Heart right ventricle (tissue), 16 donors: ENCODE measurements around the gene MINK1. TPM values are rescaled to one million over a fixed set of nuclear protein-coding genes. Genes with fewer than 3 reads are reported as not detected.

Source experiments
- ATAC-seq, 8 donors: fragments of 200-7000 bp; cut with Tn5 transposase; one replicate each; pipeline ENCODE4 v1.9.1; 2020; ENCODE audit warnings: mild to moderate bottlenecking in 8 of 8, moderate library complexity in 8 of 8, moderate number of reproducible peaks in 1 of 8
- DNase-seq, 2 donors: peaks; one replicate each; pipeline ENCODE4 v3.0.0-alpha.2; 2020
- H3K27ac ChIP-seq, 10 donors: fragments of 200-600 bp; sonication (generic) in 2 of 10; one replicate each; pipeline versions ENCODE4 v1.5.0 to v1.8.0; 2020 to 2022; ENCODE audit warnings: mild to moderate bottlenecking in 3 of 10
- H3K27me3 ChIP-seq, 7 donors: fragments of 200-600 bp; one replicate each; pipeline ENCODE4 v1.8.0; 2021 to 2022; ENCODE audit warnings: mild to moderate bottlenecking in 2 of 7
- H3K36me3 ChIP-seq, 9 donors: fragments of 200-600 bp; sonication (generic) in 1 of 9; one replicate each; pipeline versions ENCODE4 v1.5.0 to v1.8.0; 2020 to 2022; ENCODE audit warnings: mild to moderate bottlenecking in 2 of 9
- H3K4me1 ChIP-seq, 9 donors: fragments of 200-600 bp; sonication (generic) in 1 of 9; one replicate each; pipeline versions ENCODE4 v1.5.0 to v1.8.0; 2020 to 2022; ENCODE audit warnings: mild to moderate bottlenecking in 4 of 9
- H3K4me3 ChIP-seq, 10 donors: fragments of 200-600 bp; sonication (generic) in 2 of 10; one replicate each; pipeline versions ENCODE4 v1.5.0 to v1.8.0; 2020 to 2022; ENCODE audit warnings: mild to moderate bottlenecking in 7 of 10, moderate library complexity in 2 of 10
- H3K9me3 ChIP-seq, 11 donors: fragments of 200-600 bp in 10 of 11; sonication (generic) in 2 of 11; one replicate each; pipeline versions ENCODE4 v1.5.0 to v1.8.0; 2013 to 2022; ENCODE audit warnings: mild to moderate bottlenecking in 2 of 11, control low read depth in 1 of 11, moderate library complexity in 1 of 11
- CTCF ChIP-seq, 9 donors: fragments of 200-600 bp; sonication (generic) in 2 of 9; IDR thresholded peaks; one replicate each; pipeline versions ENCODE4 v1.5.0 to v1.8.0; 2021 to 2022; ENCODE audit warnings: antibody characterized with exemption in 9 of 9, mild to moderate bottlenecking in 5 of 9, moderate library complexity in 1 of 9
- WGBS, 2 donors: extraction: QIAGEN DNeasy Blood & Tissue Kit; methylation state at CpG; one replicate each; pipeline ENCODE4 v1.1.7; 2013; ENCODE audit warnings: inconsistent platforms in 1 of 2; 5-methylcytosine and 5-hydroxymethylcytosine counted together
- intact Hi-C, 10 donors: fragments of 100-400 bp; cut with DNase I; formaldehyde crosslinking; loops; one replicate each; pipeline versions ENCODE4 v1.11.1 to v1.14.2; 2022
- polyA plus RNA-seq, 2 donors: library from polyadenylated mRNA; stranded (reverse); fragments of 200-250 nt; gene quantifications; one replicate each; pipeline ENCODE4 v1.2.3, GENCODE V29; 2013
- total RNA-seq, 10 donors: library from RNA; stranded (reverse); fragmentation: NEBNext Ultra II Directional in 3 of 10; extraction: Animal tissue kit (Norgen Biotek cat#: 25700) in 3 of 10; gene quantifications; one replicate each; pipeline versions ENCODE4 v1.2.1 to v1.2.4, GENCODE V29; 2021 to 2023
- donor health status: Arrhythmogenic right ventricular cardiomyopathy.
- donor health status: ischemic (EF 13 %, LVEDD 7.1; RV severe dilation, severe dysfunction).
- donor health status: healthy with polysubstance abuse.
- donor health status: DM: no; HTN: yes; CAD: no.
- donor health status: DM: no; HTN: no; CAD: no.
- donor health status: ischemic (EF 25% LVEDD 6.9; RV normal size, moderate dysfunction).
- donor health status: ischemic (EF 25% LVEDD 5.7; RV mildly dilated, moderate dysfunction).
- donor health status: healthy.
- donor health status: DM: yes; HTN: yes; CAD: no.
- donor health status: Ischemic cardiomyopathy.
- donor health status: ischemic (EF 35%, LVEDD 5.7; RV mildly dilated, moderate dysfunction).
- donor health status: nonischemic (EF 11% LVEDD 7.7; RV severe dilation, severe dysfunction).
- donor health status: DM: yes; HTN: yes; CAD: no.
- donor health status: PGD.
- donor health status: ischemic (EF 29% LVEDD 5.4; RV normal size, mild dysfunction).
- donor health status: nonischemic (EF 23%, LVEDD 6.1; RV moderate dilation, normal function).

The MINK1 gene
- total and polyA plus RNA-seq, 12 donors, result 17.3 to 54.1 (median 33.5) TPM

GRCh38 chr17:4901108-4901647 lies 68.0 kb downstream of the MINK1 start:
- H3K4me3 ChIP-seq, result peak overlapping the region in 7 of 10 donors; percentile 49 to 63 (median 58)
- peak overlapping the region in 8 of 10 donors; percentile 33 to 75 (median 50) for H3K27ac ChIP-seq
- H3K36me3 ChIP-seq, result peaks cover 0 to 14% (median 6%) of the 10 kb centered on the region in 9 donors
- no peak for TF ChIP-seq CTCF (IDR thresholded peaks at IDR 0.05)
- intact Hi-C loops, result loop anchor here in 2 of 10 donors (5.0 kb wide), 2 partner anchors 114 to 189 kb away; partner anchors contain the start of genes ARRB2 (in 1 of the 2), GLTPD2 (in 1 of the 2) and VMO1 (in 1 of the 2)
- WGBS, 2 donors, result 39 to 55% methylated on average over 37 of the region's 37 CpGs
- H3K9me3 ChIP-seq, result no peaks in the 10 kb centered on the region
- H3K27me3 ChIP-seq, result peaks cover 0 to 36% (median 21%) of the 10 kb centered on the region in 7 donors
- ATAC-seq (peak in 1 of 8 donors; percentile 2), DNase-seq (no peak)
- H3K4me1 ChIP-seq, result peaks cover 0 to 47% (median 32%) of the 10 kb centered on the region in 9 donors

GRCh38 chr17:4901648-4902344 lies 68.7 kb downstream of the MINK1 start:
- 36 to 55% methylated on average over 48 of the region's 48 CpGs for WGBS, 2 donors
- Histone ChIP-seq H3K36me3 (peaks cover 0 to 8% (median 2%) of the 10 kb centered on the region in 9 donors), H3K27me3 (peaks cover 0 to 36% (median 21%) of the 10 kb centered on the region in 7 donors), H3K4me3 (peak overlapping the region in 7 of 10 donors; percentile 14 to 63 (median 57)), H3K27ac (peak overlapping the region; percentile 25 to 75 (median 58)), H3K9me3 (no peaks in the 10 kb centered on the region), H3K4me1 (peaks cover 0 to 47% (median 32%) of the 10 kb centered on the region in 9 donors)
- ATAC-seq (peak; percentile 21 to 78 (median 46)), DNase-seq (peak; percentile 51 to 77)
- intact Hi-C loops, result loop anchor here in 3 of 10 donors (2.0 to 5.0 kb wide), 3 partner anchors 114 to 189 kb away; partner anchors contain the start of genes ARRB2 (in 1 of the 3), GLTPD2 (in 1 of the 3) and VMO1 (in 1 of the 3)
- TF ChIP-seq CTCF (IDR thresholded peaks at IDR 0.05), result no peak

- Histone ChIP-seq H3K27ac (peak overlapping the region in 7 of 10 donors; percentile 31 to 71 (median 60)), H3K36me3 (peaks cover 0 to under 1% (median 0%) of the 10 kb centered on the region in 9 donors), H3K4me3 (no peak overlapping the region), H3K4me1 (peaks cover 0 to 47% (median 32%) of the 10 kb centered on the region in 9 donors), H3K9me3 (no peaks in the 10 kb centered on the region), H3K27me3 (peaks cover 0 to 36% (median 21%) of the 10 kb centered on the region in 7 donors)
- DNase-seq (no peak), ATAC-seq (no peak)
- intact Hi-C loops, result loop anchor here in 3 of 10 donors (2.0 to 5.0 kb wide), 3 partner anchors 115 to 190 kb away; partner anchors contain the start of genes ARRB2 (in 1 of the 3), GLTPD2 (in 1 of the 3) and VMO1 (in 1 of the 3)
- 59 to 69% methylated on average over 8 of the region's 8 CpGs for WGBS, 2 donors
- no peak for TF ChIP-seq CTCF (IDR thresholded peaks at IDR 0.05)
Observed at GRCh38 chr17:4902540-4902939, 69.4 kb downstream of the MINK1 start.
